ENCODE data around the gene COPRS. TPM values are rescaled to one million over a fixed set of nuclear protein-coding genes. Genes with fewer than 3 reads are reported as not detected.

Gene COPRS
- total RNA-seq, result 64.3 and 84.7 TPM in 2 replicates

- DNase-seq (ENCODE audit: low read depth), result peak; percentile 91
- peak within 1 kb of the TSS; percentile 69 for H3K4me3 ChIP-seq (ENCODE audit: low read depth, low read length)
- TF ChIP-seq, protein P1, sequence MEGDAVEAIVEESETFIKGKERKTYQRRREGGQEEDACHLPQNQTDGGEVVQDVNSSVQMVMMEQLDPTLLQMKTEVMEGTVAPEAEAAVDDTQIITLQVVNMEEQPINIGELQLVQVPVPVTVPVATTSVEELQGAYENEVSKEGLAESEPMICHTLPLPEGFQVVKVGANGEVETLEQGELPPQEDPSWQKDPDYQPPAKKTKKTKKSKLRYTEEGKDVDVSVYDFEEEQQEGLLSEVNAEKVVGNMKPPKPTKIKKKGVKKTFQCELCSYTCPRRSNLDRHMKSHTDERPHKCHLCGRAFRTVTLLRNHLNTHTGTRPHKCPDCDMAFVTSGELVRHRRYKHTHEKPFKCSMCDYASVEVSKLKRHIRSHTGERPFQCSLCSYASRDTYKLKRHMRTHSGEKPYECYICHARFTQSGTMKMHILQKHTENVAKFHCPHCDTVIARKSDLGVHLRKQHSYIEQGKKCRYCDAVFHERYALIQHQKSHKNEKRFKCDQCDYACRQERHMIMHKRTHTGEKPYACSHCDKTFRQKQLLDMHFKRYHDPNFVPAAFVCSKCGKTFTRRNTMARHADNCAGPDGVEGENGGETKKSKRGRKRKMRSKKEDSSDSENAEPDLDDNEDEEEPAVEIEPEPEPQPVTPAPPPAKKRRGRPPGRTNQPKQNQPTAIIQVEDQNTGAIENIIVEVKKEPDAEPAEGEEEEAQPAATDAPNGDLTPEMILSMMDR (IDR thresholded peaks at IDR 0.05; ENCODE audit: insufficient read depth, low read depth, low read length), result no peak
Measured at GRCh38 chr17:31858642-31859486, at the start of gene COPRS. TSS of gene COPRS (minus strand) at chr17:31859244. CDS start at chr17:31859199, 45 bp downstream.

DNA sequence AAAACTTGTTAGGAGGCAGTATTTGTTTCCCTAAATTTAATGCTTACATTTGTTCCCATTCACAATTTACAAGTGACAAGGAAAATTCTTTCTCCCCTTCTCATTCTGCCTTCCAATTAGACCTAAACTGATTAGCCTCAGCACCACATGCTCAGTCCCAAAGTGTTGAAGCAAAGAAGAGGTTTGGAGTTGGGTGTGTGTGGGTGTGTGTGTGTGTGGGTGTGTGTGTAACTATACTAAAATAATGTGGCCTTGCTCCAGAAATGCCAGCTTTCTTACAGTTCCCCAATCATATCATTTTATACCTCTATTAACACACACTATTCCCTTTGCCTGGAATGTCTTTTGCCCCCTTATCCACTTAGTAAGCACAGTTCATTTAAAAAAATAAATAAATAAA lies 49.3 kb upstream of the COPRS start:
- no peak overlapping the region for H3K4me3 ChIP-seq (ENCODE audit: low read depth, low read length)
- DNase-seq (ENCODE audit: low read depth), result no peak
- TF ChIP-seq, protein P1 (IDR thresholded peaks at IDR 0.05; ENCODE audit: insufficient read depth, low read depth, low read length), result no peak

- DNase-seq (ENCODE audit: low read depth), result peak; percentile 55
- no peak overlapping the region for H3K4me3 ChIP-seq (ENCODE audit: low read depth, low read length)
- TF ChIP-seq, protein P1 (IDR thresholded peaks at IDR 0.05; ENCODE audit: insufficient read depth, low read depth, low read length), result no peak
Measured at GRCh38 chr17:31907342-31907962, 48.4 kb upstream of the COPRS start.

DNA sequence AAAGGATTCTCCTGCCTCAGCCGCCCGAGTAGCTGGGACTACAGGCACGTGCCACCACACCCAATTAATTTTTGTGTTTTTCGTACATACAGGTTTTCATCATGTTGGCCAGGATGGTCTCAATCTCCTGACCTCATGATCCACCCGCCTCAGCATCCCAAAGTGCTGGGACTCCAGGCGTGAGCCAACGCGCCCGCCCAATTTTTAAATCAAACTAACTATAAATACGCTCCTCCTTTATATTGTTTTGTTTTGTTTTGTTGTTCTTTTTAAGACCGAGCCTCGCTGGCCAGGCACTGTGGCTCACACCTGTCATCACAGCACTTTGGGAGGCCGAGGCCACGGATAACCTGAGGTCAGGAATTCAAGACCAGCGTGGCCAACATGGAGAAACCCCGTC lies 44.4 kb upstream of the COPRS start:
- H3K4me3 ChIP-seq (ENCODE audit: low read depth, low read length), result no peak overlapping the region
- DNase-seq (ENCODE audit: low read depth), result no peak
- TF ChIP-seq, protein P1 (IDR thresholded peaks at IDR 0.05; ENCODE audit: insufficient read depth, low read depth, low read length), result no peak

GRCh38 chr17:31902693-31903092 lies 43.6 kb upstream of the COPRS start:
- H3K4me3 ChIP-seq (ENCODE audit: low read depth, low read length), result no peak overlapping the region
- TF ChIP-seq, protein P1 (IDR thresholded peaks at IDR 0.05; ENCODE audit: insufficient read depth, low read depth, low read length), result no peak
- no peak for DNase-seq (ENCODE audit: low read depth)

GRCh38 chr17:31900877-31901276 lies 41.8 kb upstream of the COPRS start:
- peak; percentile 51 for DNase-seq (ENCODE audit: low read depth)
- TF ChIP-seq, protein P1 (IDR thresholded peaks at IDR 0.05; ENCODE audit: insufficient read depth, low read depth, low read length), result no peak
- peak overlapping the region; percentile 94 for H3K4me3 ChIP-seq (ENCODE audit: low read depth, low read length)

All from fibroblast of villous mesenchyme (primary cell).